NT2/D1 (cell line): ENCODE measurements around the gene HPCAL1.
"Not testable (repeated sequence)": the region's sequence is repeated elsewhere in the genome, so short reads cannot be mapped to it uniquely, and the experiment has no call there.

Experiments
- DNase-seq: peaks from one replicate; pipeline ENCODE4 v3.0.0-alpha.2; 2011; ENCODE audit warnings: low read depth, low spot score
- H3K27me3 ChIP-seq: 2 replicates; pipeline ENCODE4 v1.6.0; 2011; ENCODE audit warnings: mild to moderate bottlenecking; ENCODE audit not compliant: insufficient read length, insufficient read depth
- H3K36me3 ChIP-seq: 2 replicates; pipeline ENCODE4 v1.6.1; 2011; ENCODE audit warnings: mild to moderate bottlenecking, low read length, mixed read lengths; ENCODE audit not compliant: insufficient read depth, insufficient read length
- H3K4me1 ChIP-seq: 2 replicates; pipeline ENCODE4 v1.5.1; 2011; ENCODE audit not compliant: insufficient read depth, insufficient read length
- H3K4me3 ChIP-seq: 2 replicates; pipeline ENCODE4 v1.5.1; 2011; ENCODE audit warnings: low read depth; ENCODE audit not compliant: insufficient read length
- H3K9ac ChIP-seq: 2 replicates; pipeline ENCODE4 v1.6.0; 2011; ENCODE audit warnings: low read depth; ENCODE audit not compliant: insufficient read length
- H3K9me3 ChIP-seq: 2 replicates; pipeline ENCODE4 v1.5.1; 2011; ENCODE audit warnings: mild to moderate bottlenecking, low read length; ENCODE audit not compliant: insufficient read depth
- SUZ12 ChIP-seq: IDR thresholded peaks from 2 replicates; pipeline ENCODE4 v1.6.1; 2011; ENCODE audit not compliant: insufficient read length, insufficient read depth; ENCODE audit errors: extremely low read depth
- YY1 ChIP-seq: IDR thresholded peaks from 2 replicates; pipeline ENCODE4 v1.6.1; 2011; ENCODE audit not compliant: insufficient read length, insufficient read depth
- ZNF274 ChIP-seq: IDR thresholded peaks from 2 replicates; pipeline ENCODE4 v1.6.1; 2011; ENCODE audit warnings: mild to moderate bottlenecking, low read depth, low read length

Gene HPCAL1

GRCh38 chr2:10296142-10296541, 6.6 kb upstream of the HPCAL1 start:
- H3K9ac ChIP-seq: no peak overlapping the region
- H3K36me3 ChIP-seq: no peaks in the 10 kb centered on the region
- peaks cover 21% of the 10 kb centered on the region for H3K9me3 ChIP-seq
- H3K4me1 ChIP-seq: peaks cover 9% of the 10 kb centered on the region
- H3K4me3 ChIP-seq: no peak overlapping the region
- H3K27me3 ChIP-seq: no peaks in the 10 kb centered on the region
- TF ChIP-seq YY1 (no peak), ZNF274 (no peak), SUZ12 (no peak)
- no peak for DNase-seq

- Histone ChIP-seq H3K4me3 (no peak overlapping the region), H3K9ac (no peak overlapping the region), H3K4me1 (peaks cover 15% of the 10 kb centered on the region), H3K36me3 (no peaks in the 10 kb centered on the region), H3K9me3 (peaks cover 21% of the 10 kb centered on the region), H3K27me3 (no peaks in the 10 kb centered on the region)
- no peak for TF ChIP-seq YY1
- no peak for TF ChIP-seq ZNF274
- TF ChIP-seq SUZ12: no peak
- DNase-seq: no peak
Measured at GRCh38 chr2:10297191-10297830, 5.4 kb upstream of the HPCAL1 start.

GRCh38 chr2:10297959-10298531, 4.7 kb upstream of the HPCAL1 start:
- no peak for DNase-seq
- Histone ChIP-seq H3K4me3 (no peak overlapping the region), H3K9ac (no peak overlapping the region)

GRCh38 chr2:10298777-10299176, 3.9 kb upstream of the HPCAL1 start:
- peaks cover 15% of the 10 kb centered on the region for H3K9me3 ChIP-seq
- not testable (repeated sequence) for DNase-seq, H3K27me3 ChIP-seq, H3K36me3 ChIP-seq, H3K4me3 ChIP-seq, H3K9ac ChIP-seq
- peaks cover 16% of the 10 kb centered on the region for H3K4me1 ChIP-seq

More at GRCh38 chr2:10297959-10298531, 4.7 kb upstream of the HPCAL1 start:
- peaks cover 2% of the 10 kb centered on the region for H3K27me3 ChIP-seq
- no peak for TF ChIP-seq YY1
- TF ChIP-seq SUZ12: no peak
- no peak for TF ChIP-seq ZNF274
- peaks cover 21% of the 10 kb centered on the region for H3K9me3 ChIP-seq
- H3K36me3 ChIP-seq: no peaks in the 10 kb centered on the region
- peaks cover 15% of the 10 kb centered on the region for H3K4me1 ChIP-seq

DNA sequence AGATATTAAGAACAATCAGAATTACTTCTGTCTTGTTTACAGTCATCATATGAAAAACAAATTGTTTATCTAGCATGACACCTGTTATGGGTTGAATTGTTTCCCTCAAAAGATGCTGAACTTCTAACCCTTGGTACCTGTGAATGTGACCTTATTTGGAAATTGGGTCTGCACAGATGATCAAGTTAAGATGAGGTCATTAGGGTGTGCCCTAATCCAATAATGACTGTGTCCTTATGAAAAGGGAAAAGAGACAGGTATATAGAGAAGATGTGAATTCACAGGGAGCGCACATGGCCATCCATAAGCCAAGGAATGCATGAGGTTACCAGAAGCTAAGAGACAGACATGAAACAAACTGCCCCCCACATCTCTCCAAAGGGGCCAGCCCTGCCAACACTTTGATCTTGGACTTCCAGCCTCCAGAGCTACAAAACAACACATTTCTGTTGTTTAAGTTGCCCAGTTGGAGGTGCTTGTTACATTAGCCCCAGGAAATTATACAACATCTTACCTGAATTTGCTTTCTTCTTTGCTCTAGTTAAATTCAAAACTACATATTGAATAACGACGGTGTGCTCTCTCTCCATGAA, 2.3 kb upstream of the HPCAL1 start:
- TF ChIP-seq ZNF274: no peak
- H3K9me3 ChIP-seq: no peaks in the 10 kb centered on the region
- H3K9ac ChIP-seq: no peak overlapping the region
- DNase-seq: no peak
- H3K4me1 ChIP-seq: peaks cover 14% of the 10 kb centered on the region
- peaks cover 26% of the 10 kb centered on the region for H3K27me3 ChIP-seq
- H3K36me3 ChIP-seq: no peaks in the 10 kb centered on the region
- no peak overlapping the region for H3K4me3 ChIP-seq

DNA sequence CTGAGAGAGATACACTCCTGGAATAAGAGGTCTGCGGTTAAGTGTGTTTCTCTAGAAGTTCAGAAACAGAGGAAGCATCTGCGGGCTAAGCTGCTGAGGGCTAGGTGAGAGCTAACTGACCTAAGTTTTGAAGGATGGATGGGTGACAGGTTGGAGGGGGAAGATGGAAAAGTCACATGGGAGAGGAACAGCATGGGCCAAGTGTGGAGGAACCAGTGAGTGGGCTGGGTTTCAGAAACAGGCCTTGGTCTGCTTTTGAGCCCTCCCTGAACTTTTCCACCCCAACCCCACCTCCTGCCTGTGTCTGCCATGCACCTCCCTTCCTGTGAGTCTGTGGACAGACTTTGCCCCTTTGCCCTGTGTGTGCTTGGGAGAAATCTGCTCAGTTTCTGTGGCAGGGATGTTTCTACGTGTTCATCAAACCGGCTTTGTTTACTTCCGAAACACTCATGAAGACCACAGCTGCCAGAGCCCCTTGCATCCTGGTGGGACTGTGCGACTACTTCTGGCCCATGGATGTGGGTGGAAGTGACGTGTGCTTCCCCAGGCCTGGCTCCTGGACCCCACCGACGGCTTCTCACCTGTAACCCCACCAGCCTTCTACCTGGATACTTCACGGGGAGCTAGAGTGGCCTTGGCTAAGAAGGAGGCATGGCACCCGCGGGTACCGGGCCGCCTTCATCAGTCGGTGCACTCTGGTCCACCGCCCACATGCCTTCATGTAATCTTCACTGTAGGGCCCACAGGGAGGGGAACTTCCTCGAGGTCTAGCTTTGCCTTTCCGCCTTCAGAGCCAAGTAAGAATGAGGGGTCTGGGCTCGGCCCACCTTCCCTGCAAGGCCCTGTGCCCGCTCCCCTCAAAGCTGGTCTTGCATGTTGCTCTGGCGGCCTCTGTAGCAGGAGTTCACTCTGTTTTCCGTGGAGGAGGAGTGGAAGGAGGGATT, 1.4 kb upstream of the HPCAL1 start:
- H3K9me3 ChIP-seq: no peaks in the 10 kb centered on the region
- no peak overlapping the region for H3K4me3 ChIP-seq
- DNase-seq: no peak
- H3K27me3 ChIP-seq: peaks cover 28% of the 10 kb centered on the region
- TF ChIP-seq SUZ12 (no peak), ZNF274 (no peak), YY1 (no peak)
- peaks cover 14% of the 10 kb centered on the region for H3K4me1 ChIP-seq
- peak overlapping the region; percentile 21 for H3K9ac ChIP-seq
- H3K36me3 ChIP-seq: no peaks in the 10 kb centered on the region

DNA sequence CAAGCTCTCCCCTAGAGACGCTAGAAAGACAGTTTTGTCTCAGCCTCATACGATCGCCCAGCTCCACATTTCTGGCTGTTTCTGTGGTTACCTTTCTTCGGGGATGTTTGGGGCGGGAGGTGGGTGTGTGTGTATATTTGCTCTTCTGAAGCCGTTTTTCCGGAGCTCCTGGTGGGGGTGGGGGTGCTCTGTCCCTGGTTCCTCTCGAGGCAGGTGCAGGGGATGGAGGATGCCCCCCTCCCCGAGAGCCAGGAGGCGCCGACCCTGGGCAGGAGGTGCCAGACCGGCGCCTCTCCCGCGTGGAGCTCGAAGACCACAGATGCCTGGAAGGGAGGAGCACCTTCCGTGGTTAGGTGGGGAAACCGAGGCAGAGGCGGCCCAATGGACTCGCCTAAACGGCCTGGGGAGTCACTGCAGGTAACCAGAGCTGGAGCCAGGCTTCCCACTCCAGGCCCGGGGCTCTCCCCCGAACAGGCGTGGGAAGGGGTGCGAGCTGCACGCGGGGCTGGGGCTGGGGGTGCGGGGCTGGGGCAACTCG, 694 bp upstream of the HPCAL1 start:
- peaks cover 13% of the 10 kb centered on the region for H3K4me1 ChIP-seq
- H3K9me3 ChIP-seq: no peaks in the 10 kb centered on the region
- H3K4me3 ChIP-seq: no peak overlapping the region
- TF ChIP-seq ZNF274 (no peak), YY1 (no peak), SUZ12 (no peak)
- peaks cover 28% of the 10 kb centered on the region for H3K27me3 ChIP-seq
- H3K9ac ChIP-seq: peak overlapping the region; percentile 79
- DNase-seq: no peak
- H3K36me3 ChIP-seq: no peaks in the 10 kb centered on the region
